ENCODE data around the gene ACSS1.

DNA sequence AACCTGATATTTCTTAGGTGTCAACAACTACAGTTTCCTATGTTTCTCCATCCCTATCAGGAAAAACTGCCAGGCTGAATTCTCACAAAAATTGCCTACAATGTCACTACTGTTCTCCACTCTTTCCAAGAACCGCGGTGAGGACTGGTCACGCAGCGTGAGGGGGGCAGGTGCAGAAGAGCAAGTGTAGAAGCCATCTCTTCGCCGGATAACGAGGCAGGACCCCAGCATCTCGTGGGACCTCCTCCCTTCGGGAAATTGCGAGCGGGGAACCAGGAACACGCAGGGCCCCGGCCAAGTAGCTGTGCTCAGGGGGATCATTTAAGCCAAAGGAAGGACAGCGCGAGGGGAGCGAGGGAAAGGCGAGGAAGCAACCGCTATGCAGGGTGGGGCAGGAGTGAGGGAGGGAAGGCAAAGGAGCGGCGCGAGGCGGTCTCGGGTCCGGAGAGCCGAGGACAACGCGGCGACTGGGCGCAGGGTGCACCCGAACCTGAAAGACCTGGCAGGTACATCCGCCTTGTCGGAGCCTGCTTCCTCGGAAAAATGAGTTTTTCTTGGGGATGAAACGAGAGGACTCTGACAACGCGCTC is 65.9 kb downstream of the ACSS1 start:
- TF ChIP-seq POLR2A (IDR thresholded peaks at IDR 0.05), result no peak
- TF ChIP-seq, protein P1, sequence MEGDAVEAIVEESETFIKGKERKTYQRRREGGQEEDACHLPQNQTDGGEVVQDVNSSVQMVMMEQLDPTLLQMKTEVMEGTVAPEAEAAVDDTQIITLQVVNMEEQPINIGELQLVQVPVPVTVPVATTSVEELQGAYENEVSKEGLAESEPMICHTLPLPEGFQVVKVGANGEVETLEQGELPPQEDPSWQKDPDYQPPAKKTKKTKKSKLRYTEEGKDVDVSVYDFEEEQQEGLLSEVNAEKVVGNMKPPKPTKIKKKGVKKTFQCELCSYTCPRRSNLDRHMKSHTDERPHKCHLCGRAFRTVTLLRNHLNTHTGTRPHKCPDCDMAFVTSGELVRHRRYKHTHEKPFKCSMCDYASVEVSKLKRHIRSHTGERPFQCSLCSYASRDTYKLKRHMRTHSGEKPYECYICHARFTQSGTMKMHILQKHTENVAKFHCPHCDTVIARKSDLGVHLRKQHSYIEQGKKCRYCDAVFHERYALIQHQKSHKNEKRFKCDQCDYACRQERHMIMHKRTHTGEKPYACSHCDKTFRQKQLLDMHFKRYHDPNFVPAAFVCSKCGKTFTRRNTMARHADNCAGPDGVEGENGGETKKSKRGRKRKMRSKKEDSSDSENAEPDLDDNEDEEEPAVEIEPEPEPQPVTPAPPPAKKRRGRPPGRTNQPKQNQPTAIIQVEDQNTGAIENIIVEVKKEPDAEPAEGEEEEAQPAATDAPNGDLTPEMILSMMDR (IDR thresholded peaks at IDR 0.05), result no peak
